GM21528 (cell line): ENCODE results near the gene PRR18.
A peak's percentile ranks its signal among the peaks of the same experiment; 100 is the strongest.
"Not testable (repeated sequence)": the region's sequence is repeated elsewhere in the genome, so short reads cannot be mapped to it uniquely, and the experiment has no call there.

ENCODE experiments used
- ATAC-seq: cut with Tn5 transposase; IDR thresholded peaks from one replicate; pipeline ENCODE4 v1.9.1; 2021; ENCODE audit warnings: mild to moderate bottlenecking, moderate library complexity; ENCODE audit not compliant: unreplicated experiment, low FRiP score

PRR18 gene

GRCh38 chr6:166308033-166308768, at the start of gene PRR18:
PRR18 (minus strand) TSS chr6:166308392; CDS start chr6:166308142, 250 bp downstream.
- ATAC-seq = peak; percentile 65

- ATAC-seq = no peak
Observed at GRCh38 chr6:166355552-166355951, 47.4 kb upstream of the PRR18 start.

- ATAC-seq = no peak
Observed at GRCh38 chr6:166354965-166355364, 46.8 kb upstream of the PRR18 start.

- ATAC-seq = no peak
Observed at GRCh38 chr6:166354143-166354542, 46.0 kb upstream of the PRR18 start.

GRCh38 chr6:166353507-166353906, 45.3 kb upstream of the PRR18 start:
- no peak for ATAC-seq

- ATAC-seq = no peak
Observed at GRCh38 chr6:166352923-166353322, 44.7 kb upstream of the PRR18 start.

GRCh38 chr6:166351715-166352285, 43.6 kb upstream of the PRR18 start:
- ATAC-seq = peak; percentile 96

GRCh38 chr6:166348305-166348949, 40.2 kb upstream of the PRR18 start:
- no peak for ATAC-seq

- ATAC-seq = no peak
Observed at GRCh38 chr6:166346965-166347364, 38.8 kb upstream of the PRR18 start.

- no peak for ATAC-seq
Observed at GRCh38 chr6:166346449-166346848, 38.3 kb upstream of the PRR18 start.

GRCh38 chr6:166345672-166346071, 37.5 kb upstream of the PRR18 start:
- ATAC-seq = not testable (repeated sequence)

- not testable (repeated sequence) for ATAC-seq
Observed at GRCh38 chr6:166344921-166345320, 36.7 kb upstream of the PRR18 start.

GRCh38 chr6:166344240-166344639, 36.0 kb upstream of the PRR18 start:
- ATAC-seq = no peak

- peak; percentile 21 for ATAC-seq
Observed at GRCh38 chr6:166343150-166343487, 34.9 kb upstream of the PRR18 start.

- ATAC-seq = peak; percentile 95
Observed at GRCh38 chr6:166342349-166343149, 34.4 kb upstream of the PRR18 start, which contains the start of gene SFT2D1. SFT2D1 (minus strand) TSS chr6:166342545; CDS start chr6:166342481, 64 bp downstream.

GRCh38 chr6:166341977-166342348, 33.8 kb upstream of the PRR18 start:
- no peak for ATAC-seq

GRCh38 chr6:166341464-166341863, 33.3 kb upstream of the PRR18 start:
- ATAC-seq = no peak

GRCh38 chr6:166338854-166339253, 30.7 kb upstream of the PRR18 start:
- no peak for ATAC-seq

- no peak for ATAC-seq
Observed at GRCh38 chr6:166336847-166337246, 28.7 kb upstream of the PRR18 start.

- ATAC-seq = no peak
Observed at GRCh38 chr6:166335378-166336302, 27.4 kb upstream of the PRR18 start.
